Breast epithelium (tissue), 3 donors: ENCODE data around the gene RAMAC.
"Not testable (repeated sequence)": the region's sequence is repeated elsewhere in the genome, so short reads cannot be mapped to it uniquely, and the experiment has no call there.

Source experiments
- CTCF ChIP-seq, 3 donors: fragments of 450-650 bp; IDR thresholded peaks; one replicate each; pipeline ENCODE4 v1.5.1; 2016 to 2017; ENCODE audit warnings: antibody characterized with exemption in 3 of 3, mild to moderate bottlenecking in 3 of 3, moderate library complexity in 3 of 3
- POLR2A ChIP-seq: fragments of 450-650 bp; IDR thresholded peaks from one replicate; pipeline ENCODE4 v1.6.1; 2016; ENCODE audit warnings: antibody characterized with exemption, mild to moderate bottlenecking, moderate library complexity

GRCh38 chr15:83000672-83001031 is 14.6 kb downstream of the RAMAC start:
- TF ChIP-seq CTCF (IDR thresholded peaks at IDR 0.05); POLR2A: not testable (repeated sequence)
